Activated naive CD4-positive, alpha-beta T cell treated with anti-CD3 and anti-CD28 coated beads for 36 hours (primary cell): ENCODE measurements around the gene CHRM3. TPM values are rescaled to one million over a fixed set of nuclear protein-coding genes. Genes with fewer than 3 reads are reported as not detected.

Experiments
- CTCF ChIA-PET: fragments of 350-600 bp; sonication (Branson Sonifier 250); formaldehyde crosslinking; loops from one replicate; lab custom pipeline; 2021; ENCODE audit warnings: antibody characterized with exemption; lab: Charles Lee
- DNase-seq: peaks from one replicate; pipeline ENCODE4 v3.0.0-alpha.2; 2020
- H3K27ac Mint-ChIP-seq: one replicate; pipeline ENCODE4 v1.8.0; 2021; ENCODE audit warnings: mild to moderate bottlenecking, mixed read lengths
- H3K27me3 Mint-ChIP-seq: one replicate; pipeline ENCODE4 v1.8.0; 2021; ENCODE audit warnings: low read depth, mixed read lengths
- H3K36me3 Mint-ChIP-seq: one replicate; pipeline ENCODE4 v1.8.0; 2021; ENCODE audit warnings: low read depth, mixed read lengths
- H3K4me1 Mint-ChIP-seq: one replicate; pipeline ENCODE4 v1.8.0; 2021; ENCODE audit warnings: low read depth, mixed read lengths
- H3K4me3 Mint-ChIP-seq: one replicate; pipeline ENCODE4 v1.8.0; 2021; ENCODE audit warnings: mild to moderate bottlenecking, moderate library complexity, mixed read lengths
- H3K9me3 Mint-ChIP-seq: one replicate; pipeline ENCODE4 v1.8.0; 2021; ENCODE audit warnings: mixed read lengths
- intact Hi-C: fragments of 100-400 bp; cut with micrococcal nuclease; formaldehyde crosslinking; loops from one replicate; pipeline ENCODE4 v1.15.1; 2023
- total RNA-seq, 2 experiments: library from RNA; stranded (reverse); gene quantifications; one replicate each; pipeline ENCODE4 v1.2.3, GENCODE V29; 2021

The CHRM3 gene
- total RNA-seq, 2 experiments from 2014 or later = 0.02 TPM; not detected in 1

DNA sequence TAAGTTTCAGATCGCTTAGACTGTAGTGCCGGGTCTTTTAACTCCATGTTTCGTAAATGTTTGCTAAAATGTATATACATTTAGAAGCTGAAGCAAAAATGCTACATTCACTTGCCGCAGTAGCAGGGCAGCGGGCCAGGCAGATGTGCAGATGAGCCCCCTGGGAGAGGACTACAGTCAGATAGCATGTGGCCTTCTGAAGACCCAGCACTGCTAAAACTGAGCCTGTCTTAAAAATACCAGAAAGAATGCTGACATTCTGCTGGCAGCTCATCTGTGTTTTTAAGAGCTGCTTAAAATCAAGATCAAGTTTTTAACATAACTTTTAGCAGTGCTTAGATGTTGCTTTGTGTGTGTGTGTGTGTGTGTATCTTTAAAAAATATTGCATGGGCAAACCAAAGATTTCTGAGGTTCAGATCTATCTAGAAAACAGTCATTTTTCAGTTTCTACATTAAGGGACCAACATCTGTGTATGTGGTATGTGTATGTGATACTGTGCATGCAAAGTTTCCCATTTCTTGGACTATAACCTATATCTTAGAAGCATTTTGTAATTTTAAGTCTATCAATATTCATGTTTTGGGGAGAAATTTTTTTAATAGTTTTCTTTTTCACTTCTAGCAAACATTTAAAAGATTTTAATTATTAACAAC, 31.7 kb downstream of the CHRM3 start:
- DNase-seq = no peak
- H3K27ac Mint-ChIP-seq = no peak overlapping the region
- H3K4me3 Mint-ChIP-seq = no peak overlapping the region
- H3K27me3 Mint-ChIP-seq = no peaks in the 10 kb centered on the region
- CTCF ChIA-PET = no interaction called here
- no peaks in the 10 kb centered on the region for H3K4me1 Mint-ChIP-seq
- H3K9me3 Mint-ChIP-seq = no peaks in the 10 kb centered on the region
- intact Hi-C loops = no loop called here
- no peaks in the 10 kb centered on the region for H3K36me3 Mint-ChIP-seq

DNA sequence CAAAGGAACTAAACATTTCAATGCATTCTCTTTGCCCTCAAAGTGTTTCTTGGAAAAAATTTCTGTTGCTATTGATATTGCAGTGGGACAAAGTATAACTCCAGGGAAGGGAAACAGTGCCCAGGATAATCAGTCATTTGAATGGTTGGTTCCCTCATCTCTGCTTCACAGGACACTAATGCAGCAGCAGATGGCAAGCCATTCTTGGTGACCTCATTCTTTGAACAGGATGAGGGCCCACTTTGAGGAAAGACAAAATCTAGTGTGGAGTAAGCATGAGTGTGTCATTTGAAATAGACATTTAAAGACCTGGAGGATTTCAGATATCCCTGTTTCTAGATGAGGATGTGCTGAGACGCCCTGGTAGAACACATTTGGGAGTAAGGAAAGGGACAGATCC, 32.3 kb downstream of the CHRM3 start:
- intact Hi-C loops = no loop called here
- DNase-seq = no peak
- no peak overlapping the region for H3K4me3 Mint-ChIP-seq
- H3K27ac Mint-ChIP-seq = no peak overlapping the region
- no peaks in the 10 kb centered on the region for H3K9me3 Mint-ChIP-seq
- CTCF ChIA-PET = no interaction called here
- H3K27me3 Mint-ChIP-seq = no peaks in the 10 kb centered on the region
- no peaks in the 10 kb centered on the region for H3K36me3 Mint-ChIP-seq
- H3K4me1 Mint-ChIP-seq = no peaks in the 10 kb centered on the region

DNA sequence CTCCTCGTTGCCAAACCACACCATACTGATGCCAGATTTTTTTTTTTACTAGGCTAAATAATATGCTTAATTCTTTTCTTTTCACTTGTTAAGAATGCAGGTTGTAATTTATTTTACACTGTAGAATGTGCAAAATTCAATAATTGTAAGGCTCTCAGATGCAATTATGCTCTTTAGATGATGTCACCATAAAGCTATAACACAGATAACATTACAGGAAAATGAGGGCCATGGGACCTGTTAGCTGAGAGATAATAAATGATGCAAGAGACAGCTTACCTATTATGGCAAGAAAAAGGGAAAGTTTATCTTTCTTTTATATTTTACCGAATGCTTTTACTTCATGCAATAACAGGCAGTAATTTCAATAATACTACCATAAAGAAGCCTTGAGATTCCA, 35.4 kb downstream of the CHRM3 start:
- CTCF ChIA-PET = interaction anchor here (0.7 kb wide), 2 partner anchors 15 to 37 kb away, joined by 3 read pairs; no protein-coding TSS in a partner anchor
- no peak for DNase-seq
- intact Hi-C loops = no loop called here
- no peaks in the 10 kb centered on the region for H3K36me3 Mint-ChIP-seq
- no peaks in the 10 kb centered on the region for H3K9me3 Mint-ChIP-seq
- no peaks in the 10 kb centered on the region for H3K27me3 Mint-ChIP-seq
- H3K4me3 Mint-ChIP-seq = no peak overlapping the region
- H3K4me1 Mint-ChIP-seq = no peaks in the 10 kb centered on the region
- no peak overlapping the region for H3K27ac Mint-ChIP-seq

DNA sequence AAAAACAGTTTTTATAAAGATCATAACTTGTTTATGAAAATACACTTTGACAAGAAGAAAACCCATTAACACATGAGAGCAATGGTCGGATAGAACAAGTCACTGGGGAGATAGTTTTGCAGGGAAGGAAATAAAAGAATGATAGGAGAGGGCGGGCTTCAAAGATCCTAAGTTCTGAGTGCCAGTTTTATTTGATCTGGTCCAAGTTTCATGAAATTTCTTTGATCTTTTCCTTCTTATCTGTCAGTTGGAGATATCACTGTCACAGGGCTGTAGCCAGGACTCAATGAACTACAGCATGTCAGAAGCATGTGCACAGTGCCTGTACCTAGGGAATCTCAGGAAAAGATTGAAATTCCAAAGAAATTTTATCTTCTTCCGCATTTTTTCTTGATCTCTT, 36.5 kb downstream of the CHRM3 start:
- Mint-ChIP-seq H3K4me3 (no peak overlapping the region), H3K4me1 (no peaks in the 10 kb centered on the region), H3K36me3 (no peaks in the 10 kb centered on the region), H3K27me3 (no peaks in the 10 kb centered on the region), H3K27ac (no peak overlapping the region), H3K9me3 (no peaks in the 10 kb centered on the region)
- DNase-seq = no peak
- intact Hi-C loops = no loop called here
- CTCF ChIA-PET = no interaction called here

DNA sequence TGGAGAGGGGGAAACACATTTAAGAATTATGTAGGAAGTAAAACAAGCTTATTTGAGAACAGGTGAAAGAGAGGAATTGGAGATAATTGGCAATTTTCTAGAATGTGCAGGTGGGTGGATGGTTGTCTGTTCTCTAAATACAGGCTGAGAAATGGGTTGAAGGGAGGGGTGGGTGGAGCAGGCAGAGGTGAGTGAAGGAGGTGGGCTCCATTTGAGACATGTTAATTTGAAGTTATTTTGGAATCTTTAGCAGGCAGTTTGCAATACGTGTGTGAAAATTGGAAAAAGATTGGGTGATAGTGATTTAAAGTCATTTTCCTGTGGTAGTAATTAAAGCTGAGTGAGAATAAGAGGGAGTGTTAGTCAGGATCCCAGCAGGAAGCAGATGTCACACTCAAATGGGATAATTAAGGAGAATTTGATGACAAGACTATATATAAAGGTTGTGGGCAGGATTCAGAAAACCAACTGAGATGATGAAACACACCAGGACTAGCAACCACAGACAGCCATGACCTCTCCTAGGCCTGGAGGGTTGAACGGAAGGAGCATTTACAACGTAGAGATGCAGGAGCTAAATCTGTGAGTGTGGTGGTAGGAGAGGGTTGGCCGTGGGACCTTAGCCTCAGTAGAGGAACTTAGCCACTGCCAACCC, 40.6 kb downstream of the CHRM3 start:
- H3K36me3 Mint-ChIP-seq = no peaks in the 10 kb centered on the region
- H3K4me3 Mint-ChIP-seq = no peak overlapping the region
- H3K4me1 Mint-ChIP-seq = no peaks in the 10 kb centered on the region
- no peak for DNase-seq
- no peak overlapping the region for H3K27ac Mint-ChIP-seq
- no peaks in the 10 kb centered on the region for H3K9me3 Mint-ChIP-seq
- CTCF ChIA-PET = no interaction called here
- intact Hi-C loops = no loop called here
- no peaks in the 10 kb centered on the region for H3K27me3 Mint-ChIP-seq

DNA sequence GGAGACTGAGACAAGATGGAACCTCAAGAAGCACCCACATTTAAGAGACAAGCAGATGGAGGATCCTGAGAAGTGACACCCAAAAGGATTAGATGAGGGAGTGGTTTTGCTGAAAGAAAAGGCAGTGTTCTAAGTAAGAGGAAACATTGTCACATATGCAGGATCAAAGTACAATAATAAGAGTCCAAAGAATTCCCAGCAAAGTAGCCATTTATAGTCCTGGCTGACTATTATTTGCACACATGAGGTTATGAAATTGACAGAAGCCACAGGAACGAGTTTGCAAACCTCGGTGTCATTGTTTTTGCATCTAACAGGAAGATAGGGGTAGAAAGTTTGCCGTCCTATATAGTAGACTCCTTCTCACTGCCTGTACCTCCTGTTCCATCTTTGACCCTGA, 41.3 kb downstream of the CHRM3 start:
- Mint-ChIP-seq H3K9me3 (no peaks in the 10 kb centered on the region), H3K4me3 (no peak overlapping the region), H3K36me3 (no peaks in the 10 kb centered on the region), H3K4me1 (no peaks in the 10 kb centered on the region), H3K27me3 (no peaks in the 10 kb centered on the region), H3K27ac (no peak overlapping the region)
- intact Hi-C loops = no loop called here
- CTCF ChIA-PET = no interaction called here
- DNase-seq = no peak

DNA sequence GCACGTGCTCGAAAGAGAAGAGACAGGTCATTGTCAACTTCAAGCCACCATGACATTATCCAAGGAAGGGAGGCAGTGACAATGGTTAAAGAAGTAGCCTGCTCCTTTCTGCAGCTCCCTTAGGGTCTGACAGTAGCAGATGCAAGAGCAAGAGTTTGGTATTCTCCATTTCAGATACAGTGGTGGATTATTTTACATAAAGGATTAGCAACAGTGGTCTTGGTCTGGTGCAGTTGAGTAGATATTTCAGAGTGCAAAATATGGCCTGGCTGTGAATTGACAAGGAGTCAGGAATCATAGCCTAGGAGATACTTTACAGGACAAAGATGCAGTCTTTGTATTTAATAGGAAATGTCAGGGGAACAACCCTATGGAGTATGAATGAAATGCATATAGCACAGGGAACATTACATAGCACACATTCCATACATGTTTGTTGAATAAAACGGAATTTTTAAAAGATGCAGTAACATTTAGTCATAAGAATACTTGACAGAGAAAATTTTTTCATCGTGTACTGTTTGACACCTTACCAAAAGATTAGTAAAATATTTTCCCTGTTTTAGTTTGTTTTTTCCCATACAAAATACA, 41.8 kb downstream of the CHRM3 start:
- no peaks in the 10 kb centered on the region for H3K36me3 Mint-ChIP-seq
- no peaks in the 10 kb centered on the region for H3K9me3 Mint-ChIP-seq
- no peak overlapping the region for H3K27ac Mint-ChIP-seq
- H3K4me3 Mint-ChIP-seq = no peak overlapping the region
- H3K27me3 Mint-ChIP-seq = no peaks in the 10 kb centered on the region
- no peak for DNase-seq
- no peaks in the 10 kb centered on the region for H3K4me1 Mint-ChIP-seq
- intact Hi-C loops = no loop called here
- CTCF ChIA-PET = no interaction called here

DNA sequence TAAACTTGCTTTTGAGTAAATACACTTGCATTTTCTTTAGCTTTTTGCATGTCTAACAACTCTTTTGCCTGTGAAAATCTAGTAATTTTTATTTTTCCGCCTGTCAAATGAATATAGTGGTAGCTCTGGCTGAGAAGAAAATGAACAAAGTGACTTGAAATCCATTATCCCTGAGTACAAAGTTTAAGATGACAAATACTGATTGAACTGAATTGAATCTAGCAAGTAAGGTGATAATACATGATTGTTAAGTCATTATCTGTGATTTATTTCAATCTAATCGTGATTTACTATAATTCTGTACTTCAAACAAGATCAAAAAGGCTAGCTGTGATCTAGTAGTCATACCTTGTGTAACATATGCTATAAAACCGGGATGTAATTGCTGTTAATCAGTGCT, 42.8 kb downstream of the CHRM3 start:
- H3K9me3 Mint-ChIP-seq = no peaks in the 10 kb centered on the region
- no peak overlapping the region for H3K4me3 Mint-ChIP-seq
- CTCF ChIA-PET = no interaction called here
- intact Hi-C loops = no loop called here
- no peak overlapping the region for H3K27ac Mint-ChIP-seq
- H3K27me3 Mint-ChIP-seq = no peaks in the 10 kb centered on the region
- no peaks in the 10 kb centered on the region for H3K36me3 Mint-ChIP-seq
- no peak for DNase-seq
- no peaks in the 10 kb centered on the region for H3K4me1 Mint-ChIP-seq

DNA sequence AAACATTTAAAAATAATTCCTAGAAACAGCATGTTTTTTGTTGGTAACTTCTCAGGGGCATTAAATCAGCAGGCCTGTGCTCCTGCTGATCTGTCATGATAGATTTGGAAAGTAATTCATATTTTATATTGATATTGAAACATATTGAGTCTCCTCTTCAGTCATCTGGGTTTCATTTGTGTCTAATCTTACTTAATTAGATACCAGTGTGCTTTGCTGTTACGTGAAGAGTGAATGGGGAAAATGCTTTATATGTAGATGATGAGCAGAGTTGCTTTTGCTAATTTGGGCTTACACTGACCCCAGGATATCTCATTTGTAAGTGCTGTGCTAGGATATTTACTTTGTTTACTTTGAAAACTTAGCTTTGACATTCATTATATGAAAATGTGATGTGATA, 45.9 kb downstream of the CHRM3 start:
- H3K9me3 Mint-ChIP-seq = no peaks in the 10 kb centered on the region
- intact Hi-C loops = no loop called here
- no peaks in the 10 kb centered on the region for H3K27me3 Mint-ChIP-seq
- DNase-seq = no peak
- H3K4me3 Mint-ChIP-seq = no peak overlapping the region
- CTCF ChIA-PET = no interaction called here
- no peak overlapping the region for H3K27ac Mint-ChIP-seq
- H3K36me3 Mint-ChIP-seq = no peaks in the 10 kb centered on the region
- H3K4me1 Mint-ChIP-seq = no peaks in the 10 kb centered on the region

DNA sequence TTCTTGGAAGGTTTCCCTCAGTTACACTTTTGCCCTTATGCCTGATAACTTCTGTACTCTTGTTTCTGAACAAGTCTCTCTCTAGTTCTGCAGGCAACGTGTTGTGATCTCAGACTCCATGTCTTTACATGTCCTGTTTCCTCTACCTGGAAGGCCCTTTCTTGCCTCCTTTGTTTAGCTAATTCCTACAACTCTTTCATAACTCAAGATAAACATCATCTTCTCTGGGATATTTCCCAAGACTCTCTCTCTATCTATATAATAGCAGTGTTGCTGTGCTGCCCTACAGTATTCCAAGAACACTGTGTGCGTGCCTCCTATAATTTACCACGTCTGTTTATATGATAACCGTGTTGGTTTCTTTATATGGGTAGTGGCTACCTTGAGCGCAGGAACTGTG, 47.8 kb downstream of the CHRM3 start:
- Mint-ChIP-seq H3K27ac (no peak overlapping the region), H3K4me1 (no peaks in the 10 kb centered on the region), H3K27me3 (no peaks in the 10 kb centered on the region), H3K9me3 (no peaks in the 10 kb centered on the region), H3K36me3 (no peaks in the 10 kb centered on the region), H3K4me3 (no peak overlapping the region)
- DNase-seq = no peak
- intact Hi-C loops = no loop called here
- CTCF ChIA-PET = no interaction called here
